Activated CD4-positive, alpha-beta T cell treated with anti-CD3 and anti-CD28 coated beads, Interleukin-2, amount 10 ng/mL, durations not matched to agents 24 days and 14 days (primary cell): ENCODE measurements around the gene BCL2L1. TPM values are rescaled to one million over a fixed set of nuclear protein-coding genes. Genes with fewer than 3 reads are reported as not detected.

Source experiments
- total RNA-seq: library from RNA; stranded (reverse); gene quantifications from 2 replicates; pipeline ENCODE4 v1.2.3, GENCODE V29; 2022

The BCL2L1 gene
- total RNA-seq, 1 donor from 2014 or later, result 379 TPM

Other genes with a start within 250 kb of the BCL2L1 start
- gene DEFB124, start 247.7 kb downstream of the BCL2L1 start, total RNA-seq, result not detected in 2 replicates
- gene REM1, start 247.6 kb downstream of the BCL2L1 start, total RNA-seq, result not detected in 2 replicates
- gene HM13, start 208.4 kb downstream of the BCL2L1 start, total RNA-seq, result 181 and 193 TPM in 2 replicates
- gene ID1, start 117.6 kb downstream of the BCL2L1 start, total RNA-seq, result 2.7 and 2.9 TPM in 2 replicates
- not detected in 2 replicates for gene COX4I2, start 85.0 kb downstream of the BCL2L1 start, total RNA-seq
- gene TPX2, start 16.4 kb upstream of the BCL2L1 start, total RNA-seq, result 60.1 and 61.3 TPM in 2 replicates
- 0.26 and 0.28 TPM in 2 replicates for gene MYLK2, start 96.5 kb upstream of the BCL2L1 start, total RNA-seq
- gene FOXS1, start 122.7 kb upstream of the BCL2L1 start, total RNA-seq, result not detected in 2 replicates
- gene DUSP15, start 147.7 kb upstream of the BCL2L1 start, total RNA-seq, result not detected in 2 replicates
- gene TTLL9, start 147.8 kb upstream of the BCL2L1 start, total RNA-seq, result not detected in 2 replicates
- gene PDRG1, start 229.2 kb upstream of the BCL2L1 start, total RNA-seq, result 18.2 and 19.3 TPM in 2 replicates
- not detected in 2 replicates for gene XKR7, start 245.3 kb upstream of the BCL2L1 start, total RNA-seq